Inferior parietal cortex (tissue), 1 donor: ENCODE data around the gene PLS3.
"Not testable (repeated sequence)": the region's sequence is repeated elsewhere in the genome, so short reads cannot be mapped to it uniquely, and the experiment has no call there.

ENCODE experiments used
- DNase-seq: peaks from one replicate; pipeline ENCODE4 v3.0.0-alpha.2; 2016; ENCODE audit errors: extremely low spot score

The PLS3 gene

GRCh38 chrX:115560978-115561604 lies at the start of gene PLS3:
TSS of gene PLS3 (plus strand) at chrX:115561174. CDS start at chrX:115610251, 49,077 bp downstream.
- peak; percentile 52 for DNase-seq

- DNase-seq, result no peak
Observed at GRCh38 chrX:115518113-115518512, 42.9 kb upstream of the PLS3 start.

- no peak for DNase-seq
Observed at GRCh38 chrX:115521741-115522140, 39.2 kb upstream of the PLS3 start.

GRCh38 chrX:115522952-115523351 lies 38.0 kb upstream of the PLS3 start:
- DNase-seq, result no peak

GRCh38 chrX:115525486-115525885 lies 35.5 kb upstream of the PLS3 start:
- DNase-seq, result no peak

GRCh38 chrX:115531818-115532403 lies 29.1 kb upstream of the PLS3 start:
- DNase-seq, result no peak

GRCh38 chrX:115533485-115533884 lies 27.5 kb upstream of the PLS3 start:
- DNase-seq, result no peak

- no peak for DNase-seq
Observed at GRCh38 chrX:115534383-115534782, 26.6 kb upstream of the PLS3 start.

GRCh38 chrX:115535421-115535820 lies 25.6 kb upstream of the PLS3 start:
- DNase-seq, result no peak

GRCh38 chrX:115535844-115536243 lies 25.1 kb upstream of the PLS3 start:
- no peak for DNase-seq

- DNase-seq, result no peak
Observed at GRCh38 chrX:115539841-115540240, 21.1 kb upstream of the PLS3 start.

GRCh38 chrX:115541045-115541444 lies 19.9 kb upstream of the PLS3 start:
- not testable (repeated sequence) for DNase-seq

GRCh38 chrX:115547448-115547847 lies 13.5 kb upstream of the PLS3 start:
- DNase-seq, result no peak

GRCh38 chrX:115549008-115549407 lies 12.0 kb upstream of the PLS3 start:
- DNase-seq, result no peak

- no peak for DNase-seq
Observed at GRCh38 chrX:115553171-115553570, 7.8 kb upstream of the PLS3 start.

GRCh38 chrX:115559672-115560071 lies 1.3 kb upstream of the PLS3 start:
- DNase-seq, result no peak

GRCh38 chrX:115560211-115560977 lies 580 bp upstream of the PLS3 start:
- no peak for DNase-seq

- peak; percentile 17 for DNase-seq
Observed at GRCh38 chrX:115561605-115562479, 868 bp downstream of the PLS3 start.

GRCh38 chrX:115562480-115562847 lies 1.5 kb downstream of the PLS3 start:
- peak; percentile 32 for DNase-seq

GRCh38 chrX:115563633-115564162 lies 2.7 kb downstream of the PLS3 start:
- peak; percentile 6 for DNase-seq

- DNase-seq, result no peak
Observed at GRCh38 chrX:115564243-115564642, 3.3 kb downstream of the PLS3 start.

GRCh38 chrX:115565888-115566287 lies 4.9 kb downstream of the PLS3 start:
- no peak for DNase-seq
